GM19043 (cell line): ENCODE measurements around the gene VGF.
"Not testable (repeated sequence)": the region's sequence is repeated elsewhere in the genome, so short reads cannot be mapped to it uniquely, and the experiment has no call there.

Experiments used
- ATAC-seq: cut with Tn5 transposase; IDR thresholded peaks from one replicate; pipeline ENCODE4 v1.9.1; 2021; ENCODE audit warnings: low read depth; ENCODE audit not compliant: unreplicated experiment

Gene VGF

GRCh38 chr7:101140339-101140699 lies 25.1 kb downstream of the VGF start:
- no peak for ATAC-seq

GRCh38 chr7:101138213-101138870 lies 27.0 kb downstream of the VGF start:
- ATAC-seq: peak; percentile 78

DNA sequence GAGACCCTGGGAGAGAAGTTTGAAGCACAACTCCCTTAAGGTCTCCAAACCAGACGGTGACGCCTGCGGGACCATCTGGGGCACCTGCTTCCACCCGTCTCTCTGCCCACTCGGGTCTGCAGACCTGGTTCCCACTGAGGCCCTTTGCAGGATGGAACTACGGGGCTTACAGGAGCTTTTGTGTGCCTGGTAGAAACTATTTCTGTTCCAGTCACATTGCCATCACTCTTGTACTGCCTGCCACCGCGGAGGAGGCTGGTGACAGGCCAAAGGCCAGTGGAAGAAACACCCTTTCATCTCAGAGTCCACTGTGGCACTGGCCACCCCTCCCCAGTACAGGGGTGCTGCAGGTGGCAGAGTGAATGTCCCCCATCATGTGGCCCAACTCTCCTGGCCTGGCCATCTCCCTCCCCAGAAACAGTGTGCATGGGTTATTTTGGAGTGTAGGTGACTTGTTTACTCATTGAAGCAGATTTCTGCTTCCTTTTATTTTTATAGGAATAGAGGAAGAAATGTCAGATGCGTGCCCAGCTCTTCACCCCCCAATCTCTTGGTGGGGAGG lies 27.6 kb downstream of the VGF start:
- ATAC-seq: no peak

DNA sequence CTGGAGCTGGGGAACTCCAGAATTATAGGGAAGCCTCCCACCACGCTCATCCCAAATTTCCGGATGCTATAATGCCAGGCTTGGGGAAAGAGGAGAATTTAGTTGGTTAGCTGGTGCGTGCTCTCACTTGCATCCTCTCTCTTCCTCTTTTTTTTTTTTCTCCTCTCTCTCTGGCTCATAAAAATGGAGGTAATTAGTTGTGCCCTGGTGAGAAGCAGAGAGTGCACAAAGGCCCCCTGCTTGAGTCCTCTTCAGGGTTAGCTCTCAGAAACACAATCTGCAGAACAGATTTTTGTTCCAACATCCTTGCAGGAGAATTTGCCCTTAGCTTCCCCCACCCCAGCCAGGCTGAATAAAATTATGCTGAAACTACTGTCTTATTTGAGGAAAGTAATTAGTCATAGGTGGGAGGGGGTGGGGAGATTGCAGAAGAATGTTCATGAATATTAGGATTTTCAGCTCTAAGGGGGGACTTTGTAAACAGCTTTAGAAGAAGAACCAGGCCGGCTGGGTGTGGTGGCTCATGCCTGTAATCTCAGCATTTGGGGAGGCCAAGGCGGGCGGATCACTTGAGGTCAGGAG lies 30.9 kb downstream of the VGF start:
- ATAC-seq: no peak

GRCh38 chr7:101133621-101134398 lies 31.6 kb downstream of the VGF start:
- ATAC-seq: no peak

DNA sequence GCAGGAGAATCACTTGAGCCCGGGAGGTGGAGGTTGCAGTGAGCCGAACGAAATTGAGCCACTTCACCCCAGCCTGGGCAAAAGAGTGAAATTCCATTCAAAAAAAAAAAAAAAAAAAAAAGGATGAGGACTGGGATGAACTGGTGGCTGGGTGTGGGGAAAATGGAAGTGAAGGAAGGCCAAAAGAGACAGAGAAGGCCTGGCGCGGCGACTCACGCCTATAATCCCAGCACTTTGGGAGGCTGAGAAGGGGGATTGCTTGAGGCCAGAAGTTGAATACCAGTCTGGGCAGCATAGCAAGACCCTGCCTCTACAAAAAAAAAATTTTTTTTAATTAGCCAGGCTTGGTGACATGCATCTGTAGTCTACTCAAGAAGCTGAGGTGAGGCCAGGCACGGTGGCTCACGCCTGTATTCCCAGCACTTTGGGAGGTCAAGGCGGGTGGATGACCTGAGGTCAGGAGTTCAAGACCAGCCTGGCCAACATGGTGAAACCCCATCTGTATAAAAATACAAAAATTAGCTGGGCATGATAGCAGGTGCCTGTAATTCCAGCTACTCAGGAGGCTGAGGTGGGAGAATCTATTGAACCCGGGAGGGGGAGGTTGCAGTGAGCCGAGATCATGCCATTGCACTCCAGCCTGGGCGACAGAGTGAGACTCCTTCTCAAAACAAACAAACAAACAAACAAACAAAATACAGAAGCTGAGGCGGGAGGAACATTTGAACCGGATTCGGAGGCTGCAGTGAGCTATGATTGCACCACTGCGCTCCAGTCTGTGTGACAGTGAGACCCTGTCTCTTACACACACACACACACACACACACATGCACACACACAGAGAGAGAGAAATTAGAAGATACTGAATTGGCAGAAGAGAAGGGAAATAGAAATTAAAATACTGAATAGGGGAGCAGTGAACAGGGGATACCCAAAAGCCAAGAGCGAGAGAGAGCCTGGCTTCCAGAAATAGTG lies 32.5 kb downstream of the VGF start:
- not testable (repeated sequence) for ATAC-seq

DNA sequence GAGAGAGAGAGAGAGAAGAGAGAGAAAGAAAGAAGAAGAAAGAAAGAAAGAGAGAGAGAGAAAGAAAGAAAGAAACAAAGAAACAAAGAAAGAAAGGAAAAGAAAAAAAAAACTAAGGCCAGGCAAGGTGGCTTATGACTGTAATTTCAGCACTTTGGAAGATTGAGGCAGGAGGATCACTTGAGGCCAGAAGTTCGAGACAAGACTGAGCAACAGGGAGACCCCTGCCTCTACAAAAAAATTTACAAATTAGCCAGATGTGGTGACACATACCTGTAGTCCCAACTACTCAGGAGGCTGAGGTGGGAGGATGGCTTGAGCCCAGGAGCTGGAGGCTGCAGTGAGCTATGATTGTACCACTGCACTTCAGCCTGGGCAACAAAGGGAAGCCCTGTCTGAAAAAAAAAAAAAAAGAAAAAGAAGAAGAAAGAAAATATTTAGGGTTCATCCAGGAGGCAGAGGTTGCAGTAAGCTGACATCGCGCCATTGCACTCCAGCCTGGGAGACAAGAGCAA lies 35.7 kb downstream of the VGF start:
- ATAC-seq: no peak

DNA sequence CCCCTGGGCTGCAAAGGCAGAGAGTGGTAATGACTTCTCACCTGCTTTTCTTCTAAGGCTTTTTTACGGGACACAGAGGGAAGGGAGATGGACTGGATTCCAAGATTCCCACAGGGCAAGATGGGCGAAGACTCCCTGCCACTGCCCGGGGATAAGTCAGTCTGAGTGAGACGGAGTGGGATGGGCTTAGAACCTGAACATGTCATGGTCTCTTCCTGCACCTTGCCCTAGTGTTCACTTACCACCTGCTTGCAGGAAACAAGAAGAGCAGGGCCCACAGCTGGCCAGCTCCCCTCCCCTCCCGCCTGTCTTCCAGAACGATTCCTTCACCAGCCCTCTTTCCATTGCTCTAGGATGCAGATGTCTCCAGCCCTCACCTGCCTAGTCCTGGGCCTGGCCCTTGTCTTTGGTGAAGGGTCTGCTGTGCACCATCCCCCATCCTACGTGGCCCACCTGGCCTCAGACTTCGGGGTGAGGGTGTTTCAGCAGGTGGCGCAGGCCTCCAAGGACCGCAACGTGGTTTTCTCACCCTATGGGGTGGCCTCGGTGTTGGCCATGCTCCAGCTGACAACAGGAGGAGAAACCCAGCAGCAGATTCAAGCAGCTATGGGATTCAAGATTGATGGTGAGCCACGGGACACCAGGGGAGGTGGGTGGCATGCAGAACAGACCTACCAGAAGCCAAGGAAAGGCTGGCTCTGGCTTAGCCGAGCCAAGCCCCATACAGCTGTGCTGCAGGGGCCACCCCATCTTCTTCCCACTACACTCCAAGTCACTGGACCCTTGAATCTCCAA lies 37.1 kb downstream of the VGF start:
- ATAC-seq: no peak

DNA sequence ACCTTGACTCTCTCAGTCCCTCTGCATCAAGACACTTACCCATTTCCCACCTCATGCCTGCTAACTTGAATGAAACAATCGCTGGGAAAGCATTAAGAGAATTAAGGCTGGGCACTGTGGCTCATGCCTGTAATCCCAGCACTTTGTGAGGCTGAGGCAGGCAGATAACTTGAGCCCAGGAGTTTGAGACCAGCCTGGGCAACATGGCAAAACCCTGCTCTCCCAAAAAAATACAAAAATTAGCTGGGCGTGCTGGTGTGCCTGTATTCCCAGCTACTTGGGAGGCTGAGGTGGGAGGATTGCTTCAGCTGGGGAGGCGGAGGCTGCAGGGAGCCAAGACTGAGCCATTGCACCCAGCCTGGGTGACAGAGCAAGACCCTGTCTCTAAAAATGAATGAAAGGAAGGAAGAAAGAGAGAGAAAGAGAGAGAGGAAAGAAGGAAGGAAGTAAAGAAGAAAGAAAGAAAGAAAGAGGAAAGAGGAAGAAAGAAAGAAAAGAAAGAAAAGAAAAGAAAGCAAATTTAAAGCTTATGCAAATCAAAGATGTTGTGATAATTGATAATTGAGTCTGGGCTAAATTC lies 37.8 kb downstream of the VGF start:
- ATAC-seq: no peak

DNA sequence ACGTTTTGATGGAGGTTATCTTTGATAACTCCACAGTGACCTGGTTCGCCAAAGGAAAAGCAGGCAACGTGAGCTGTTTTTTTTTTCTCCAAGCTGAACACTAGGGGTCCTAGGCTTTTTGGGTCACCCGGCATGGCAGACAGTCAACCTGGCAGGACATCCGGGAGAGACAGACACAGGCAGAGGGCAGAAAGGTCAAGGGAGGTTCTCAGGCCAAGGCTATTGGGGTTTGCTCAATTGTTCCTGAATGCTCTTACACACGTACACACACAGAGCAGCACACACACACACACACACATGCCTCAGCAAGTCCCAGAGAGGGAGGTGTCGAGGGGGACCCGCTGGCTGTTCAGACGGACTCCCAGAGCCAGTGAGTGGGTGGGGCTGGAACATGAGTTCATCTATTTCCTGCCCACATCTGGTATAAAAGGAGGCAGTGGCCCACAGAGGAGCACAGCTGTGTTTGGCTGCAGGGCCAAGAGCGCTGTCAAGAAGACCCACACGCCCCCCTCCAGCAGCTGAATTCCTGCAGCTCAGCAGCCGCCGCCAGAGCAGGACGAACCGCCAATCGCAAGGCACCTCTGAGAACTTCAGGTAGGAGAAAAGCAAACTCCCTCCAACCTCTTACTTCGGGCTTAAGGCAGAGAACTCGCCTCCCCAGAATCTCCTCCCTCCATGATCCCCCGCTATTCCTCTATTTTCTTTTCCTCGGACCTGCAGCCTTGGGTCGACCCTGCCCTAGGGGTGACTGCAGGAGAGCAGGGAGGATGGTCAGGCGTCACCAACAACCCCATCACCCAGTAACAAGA lies 38.5 kb downstream of the VGF start, which contains the start of gene SERPINE1:
Gene SERPINE1 (plus strand): TSS at position 454 of the 809 bp plus-strand sequence. CDS start 1,290 bp downstream, outside the sequence.
- peak; percentile 52 for ATAC-seq

DNA sequence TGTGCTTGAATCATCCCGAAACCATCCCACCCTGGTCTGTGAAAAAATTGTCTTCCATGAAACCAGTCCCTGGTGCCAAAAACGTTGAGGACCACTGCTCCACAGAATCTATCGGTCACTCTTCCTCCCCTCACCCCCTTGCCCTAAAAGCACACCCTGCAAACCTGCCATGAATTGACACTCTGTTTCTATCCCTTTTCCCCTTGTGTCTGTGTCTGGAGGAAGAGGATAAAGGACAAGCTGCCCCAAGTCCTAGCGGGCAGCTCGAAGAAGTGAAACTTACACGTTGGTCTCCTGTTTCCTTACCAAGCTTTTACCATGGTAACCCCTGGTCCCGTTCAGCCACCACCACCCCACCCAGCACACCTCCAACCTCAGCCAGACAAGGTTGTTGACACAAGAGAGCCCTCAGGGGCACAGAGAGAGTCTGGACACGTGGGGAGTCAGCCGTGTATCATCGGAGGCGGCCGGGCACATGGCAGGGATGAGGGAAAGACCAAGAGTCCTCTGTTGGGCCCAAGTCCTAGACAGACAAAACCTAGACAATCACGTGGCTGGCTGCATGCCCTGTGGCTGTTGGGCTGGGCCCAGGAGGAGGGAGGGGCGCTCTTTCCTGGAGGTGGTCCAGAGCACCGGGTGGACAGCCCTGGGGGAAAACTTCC lies 39.2 kb downstream of the VGF start:
- ATAC-seq: no peak

- ATAC-seq: no peak
These were observed 40.9 kb downstream of the VGF start for GRCh38 chr7:101124376-101125056.

GRCh38 chr7:101123703-101124068 lies 41.7 kb downstream of the VGF start:
- ATAC-seq: no peak

DNA sequence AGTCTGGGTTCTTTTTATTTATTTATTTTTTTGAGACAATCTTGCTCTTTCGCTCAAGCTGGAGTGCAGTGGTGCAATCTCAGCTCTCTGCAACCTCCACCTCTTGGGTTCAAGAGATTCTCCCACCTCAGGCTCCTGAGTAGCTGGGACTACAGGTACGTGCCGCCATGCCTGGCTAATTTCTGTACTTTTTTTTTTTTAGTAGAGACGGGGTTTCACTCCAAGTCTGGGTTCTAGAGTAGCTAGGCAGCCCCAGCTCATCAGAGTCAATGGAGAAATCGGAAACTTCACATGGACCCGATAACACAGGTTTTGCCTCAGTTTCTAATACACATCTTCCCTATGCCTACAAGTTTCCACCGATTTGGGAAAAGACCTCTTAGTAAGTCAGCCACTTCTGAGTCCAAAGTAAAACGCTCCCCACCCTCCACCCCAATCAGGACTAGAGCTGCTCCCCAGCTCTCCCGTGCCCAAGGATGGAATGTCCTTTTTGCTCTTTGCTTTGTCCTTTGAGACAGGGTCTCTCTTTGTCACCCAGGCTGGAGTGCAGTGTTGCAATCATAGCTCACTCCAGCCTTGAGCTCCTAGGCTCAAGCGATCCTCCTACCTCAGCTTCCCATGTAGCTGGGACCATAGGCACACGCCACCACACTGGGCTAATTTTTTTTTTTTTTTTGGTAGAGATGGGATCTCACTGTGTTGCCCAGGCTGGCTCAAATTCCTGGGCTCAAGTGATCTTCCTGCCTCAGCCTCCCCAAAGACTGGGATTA lies 42.3 kb downstream of the VGF start:
- ATAC-seq: no peak

DNA sequence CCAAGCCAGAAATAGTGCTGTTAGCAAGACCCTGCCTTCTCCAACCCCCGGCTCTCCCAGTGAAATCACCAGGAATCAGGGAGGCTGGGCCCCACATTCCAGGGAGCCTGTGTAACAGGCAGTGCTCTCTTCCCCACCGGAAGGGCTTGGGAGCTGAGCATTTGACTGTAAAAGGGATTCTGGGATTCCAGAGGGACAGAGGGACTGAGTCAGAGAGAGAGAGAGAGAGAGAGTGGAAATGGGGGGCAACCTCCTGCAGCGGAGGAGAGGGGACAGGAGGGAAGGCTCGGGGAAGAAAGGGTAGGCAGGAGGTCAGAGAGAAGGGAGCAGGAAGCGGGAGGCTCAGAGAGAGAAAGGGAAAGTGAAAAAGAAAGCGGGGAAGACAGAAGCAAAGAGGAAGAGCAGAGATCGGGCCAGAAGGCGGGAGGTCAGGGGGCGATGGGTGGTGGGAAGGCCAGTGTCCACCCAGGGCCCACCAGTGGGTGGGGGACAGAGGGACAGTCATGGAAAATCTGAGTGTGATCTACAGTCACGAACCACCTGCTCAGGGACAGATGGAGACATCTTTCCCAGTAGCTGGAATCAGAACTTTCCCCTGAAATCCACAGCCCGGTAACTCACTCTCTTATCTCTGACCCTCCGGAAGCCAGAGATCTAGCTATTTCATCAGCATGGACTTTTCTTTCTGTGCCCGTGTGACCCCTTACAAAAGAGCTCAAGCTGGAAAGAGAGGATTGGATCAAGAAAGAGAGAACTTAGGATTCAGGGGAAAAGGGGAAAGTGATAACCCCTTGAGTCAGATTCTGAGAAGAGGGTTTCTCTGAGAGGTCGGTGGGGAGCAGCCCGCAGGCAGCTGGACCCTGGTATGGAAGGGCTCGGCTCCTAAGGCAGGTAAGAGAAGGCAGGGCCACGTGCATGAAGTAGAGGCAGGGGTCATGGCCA lies 43.1 kb downstream of the VGF start:
- ATAC-seq: no peak
